Measurements from ENCODE around the gene UBE2Q2.

DNA sequence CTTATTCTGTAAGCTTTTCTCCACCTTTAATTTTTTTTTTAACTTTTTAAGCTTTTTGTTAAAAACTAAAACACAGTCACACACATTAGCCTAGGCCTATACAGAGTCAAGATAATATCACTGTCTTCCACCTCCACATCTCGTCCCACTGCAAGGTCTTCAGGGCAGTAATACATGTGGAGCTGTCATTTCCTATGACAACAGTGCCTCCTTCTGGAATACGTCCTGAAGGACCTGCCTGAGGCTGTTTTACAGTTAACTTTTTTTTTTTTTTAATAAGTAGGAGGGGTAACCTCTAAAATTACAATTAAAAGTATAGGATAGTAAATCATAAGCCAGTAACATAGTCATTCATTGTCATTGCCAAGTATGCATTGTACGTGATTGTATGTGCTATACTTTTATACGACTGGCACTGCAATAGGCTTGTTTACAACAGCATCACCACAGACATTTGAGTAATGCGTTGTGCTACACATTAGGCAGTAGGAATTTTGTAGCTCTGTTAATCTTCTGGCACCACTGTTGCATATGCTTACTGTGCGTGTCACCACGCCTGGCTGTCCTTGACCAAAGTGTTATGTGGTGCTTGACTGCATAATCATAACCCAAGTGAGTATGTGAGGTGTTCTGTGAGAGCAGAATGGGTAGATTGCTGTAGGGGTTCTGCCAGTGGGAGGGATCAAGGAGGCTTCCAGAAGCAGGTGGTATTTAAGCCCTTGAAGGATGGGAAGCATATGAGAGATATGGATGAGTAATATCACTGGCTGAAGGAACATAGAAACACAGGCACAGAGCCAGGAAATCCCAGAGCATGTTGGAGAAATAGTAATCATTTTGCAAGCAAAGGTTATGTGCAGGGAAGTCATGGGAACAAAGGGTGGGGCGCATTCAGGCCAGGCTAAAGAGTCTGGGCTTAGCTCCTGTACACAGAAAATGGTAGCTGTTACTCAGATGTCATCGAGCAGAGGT lies 78.8 kb downstream of the UBE2Q2 start:
- TF ChIP-seq CTCF (IDR thresholded peaks at IDR 0.05): peak; percentile 59
- no peak for TF ChIP-seq ZFP36 (IDR thresholded peaks at IDR 0.05; ENCODE audit: borderline replicate concordance, partially characterized antibody)
- no peak for TF ChIP-seq USF2 (IDR thresholded peaks at IDR 0.05)
- TF ChIP-seq PBX3 (IDR thresholded peaks at IDR 0.05): no peak
- no peak for TF ChIP-seq RCOR1 (IDR thresholded peaks at IDR 0.05; ENCODE audit: low read depth, low read length)
- peak; percentile 40; the same call in 2 of the 3 replicates for TF ChIP-seq SMC3 (IDR thresholded peaks at IDR 0.05)
- TF ChIP-seq MYC (IDR thresholded peaks at IDR 0.05; ENCODE audit: borderline replicate concordance, low read length): no peak
- TF ChIP-seq CBX8 (IDR thresholded peaks at IDR 0.05): no peak
- TF ChIP-seq, protein P1, sequence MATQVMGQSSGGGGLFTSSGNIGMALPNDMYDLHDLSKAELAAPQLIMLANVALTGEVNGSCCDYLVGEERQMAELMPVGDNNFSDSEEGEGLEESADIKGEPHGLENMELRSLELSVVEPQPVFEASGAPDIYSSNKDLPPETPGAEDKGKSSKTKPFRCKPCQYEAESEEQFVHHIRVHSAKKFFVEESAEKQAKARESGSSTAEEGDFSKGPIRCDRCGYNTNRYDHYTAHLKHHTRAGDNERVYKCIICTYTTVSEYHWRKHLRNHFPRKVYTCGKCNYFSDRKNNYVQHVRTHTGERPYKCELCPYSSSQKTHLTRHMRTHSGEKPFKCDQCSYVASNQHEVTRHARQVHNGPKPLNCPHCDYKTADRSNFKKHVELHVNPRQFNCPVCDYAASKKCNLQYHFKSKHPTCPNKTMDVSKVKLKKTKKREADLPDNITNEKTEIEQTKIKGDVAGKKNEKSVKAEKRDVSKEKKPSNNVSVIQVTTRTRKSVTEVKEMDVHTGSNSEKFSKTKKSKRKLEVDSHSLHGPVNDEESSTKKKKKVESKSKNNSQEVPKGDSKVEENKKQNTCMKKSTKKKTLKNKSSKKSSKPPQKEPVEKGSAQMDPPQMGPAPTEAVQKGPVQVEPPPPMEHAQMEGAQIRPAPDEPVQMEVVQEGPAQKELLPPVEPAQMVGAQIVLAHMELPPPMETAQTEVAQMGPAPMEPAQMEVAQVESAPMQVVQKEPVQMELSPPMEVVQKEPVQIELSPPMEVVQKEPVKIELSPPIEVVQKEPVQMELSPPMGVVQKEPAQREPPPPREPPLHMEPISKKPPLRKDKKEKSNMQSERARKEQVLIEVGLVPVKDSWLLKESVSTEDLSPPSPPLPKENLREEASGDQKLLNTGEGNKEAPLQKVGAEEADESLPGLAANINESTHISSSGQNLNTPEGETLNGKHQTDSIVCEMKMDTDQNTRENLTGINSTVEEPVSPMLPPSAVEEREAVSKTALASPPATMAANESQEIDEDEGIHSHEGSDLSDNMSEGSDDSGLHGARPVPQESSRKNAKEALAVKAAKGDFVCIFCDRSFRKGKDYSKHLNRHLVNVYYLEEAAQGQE (IDR thresholded peaks at IDR 0.05): no peak

Measured in A549 (cell line).